ENCODE data around the gene ZNF460.

The ZNF460 gene

GRCh38 chr19:57280165-57280961 is at the start of gene ZNF460:
TSS of gene ZNF460 (plus strand) at chr19:57280485. CDS start at chr19:57280807, 322 bp downstream.
- peaks cover 10 to 34% of the 10 kb centered on the region in 2 donors for H3K36me3 ChIP-seq (ENCODE audit: control insufficient read depth in 1 of 2, insufficient read depth in 2 of 2, low read length in 2 of 2)
- peak within 1 kb of the TSS; percentile 76 to 91 for H3K4me3 ChIP-seq (ENCODE audit: low read depth in 1 of 2, low read length in 2 of 2)

GRCh38 chr19:57231686-57232085 is 48.6 kb upstream of the ZNF460 start:
- Histone ChIP-seq H3K4me3 (ENCODE audit: low read depth in 1 of 2, low read length in 2 of 2) (peak overlapping the region in 1 of 2 donors; percentile 54), H3K27me3 (ENCODE audit: low read depth, low read length) (no peaks in the 10 kb centered on the region), H3K36me3 (ENCODE audit: control insufficient read depth in 1 of 2, insufficient read depth in 2 of 2, low read length in 2 of 2) (no peaks in the 10 kb centered on the region), H3K9me3 (ENCODE audit: control insufficient read depth in 1 of 2, low read length in 2 of 2) (no peaks in the 10 kb centered on the region), H3K27ac (ENCODE audit: low read length) (no peak overlapping the region), H3K4me1 (ENCODE audit: control insufficient read depth in 1 of 2, insufficient read depth in 2 of 2, low read length in 2 of 2) (no peaks in the 10 kb centered on the region)

More at GRCh38 chr19:57280165-57280961, at the start of gene ZNF460:
- no peaks in the 10 kb centered on the region for H3K9me3 ChIP-seq (ENCODE audit: control insufficient read depth in 1 of 2, low read length in 2 of 2)
- peak within 1 kb of the TSS; percentile 100 for H3K27ac ChIP-seq (ENCODE audit: low read length)
- no peaks in the 10 kb centered on the region for H3K27me3 ChIP-seq (ENCODE audit: low read depth, low read length)
- H3K4me1 ChIP-seq (ENCODE audit: control insufficient read depth in 1 of 2, insufficient read depth in 2 of 2, low read length in 2 of 2), result peaks cover 9 to 21% of the 10 kb centered on the region in 2 donors

GRCh38 chr19:57233207-57233606 is 47.1 kb upstream of the ZNF460 start:
- Histone ChIP-seq H3K4me3 (ENCODE audit: low read depth in 1 of 2, low read length in 2 of 2) (no peak overlapping the region), H3K36me3 (ENCODE audit: control insufficient read depth in 1 of 2, insufficient read depth in 2 of 2, low read length in 2 of 2) (no peaks in the 10 kb centered on the region), H3K27ac (ENCODE audit: low read length) (no peak overlapping the region), H3K4me1 (ENCODE audit: control insufficient read depth in 1 of 2, insufficient read depth in 2 of 2, low read length in 2 of 2) (no peaks in the 10 kb centered on the region), H3K27me3 (ENCODE audit: low read depth, low read length) (no peaks in the 10 kb centered on the region), H3K9me3 (ENCODE audit: control insufficient read depth in 1 of 2, low read length in 2 of 2) (no peaks in the 10 kb centered on the region)

DNA sequence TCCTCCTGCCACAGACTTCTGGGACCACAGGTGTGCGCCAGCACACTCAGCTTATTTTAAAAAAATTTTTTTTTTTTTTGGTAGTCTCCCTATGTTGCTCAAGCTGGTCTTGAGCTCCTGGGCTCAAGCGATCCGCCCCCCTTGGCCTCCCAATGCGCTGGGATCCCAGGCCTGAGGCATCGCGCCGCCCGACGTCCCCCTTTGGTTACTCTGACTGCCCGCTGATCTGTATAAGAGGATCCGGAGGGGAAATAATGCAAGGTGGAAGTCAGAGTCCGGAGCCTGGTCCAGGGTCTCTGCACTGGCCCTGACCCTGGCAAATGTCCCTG is 40.3 kb upstream of the ZNF460 start:
- no peaks in the 10 kb centered on the region for H3K27me3 ChIP-seq (ENCODE audit: low read depth, low read length)
- peaks cover 14 to 20% of the 10 kb centered on the region in 2 donors for H3K4me1 ChIP-seq (ENCODE audit: control insufficient read depth in 1 of 2, insufficient read depth in 2 of 2, low read length in 2 of 2)
- no peaks in the 10 kb centered on the region for H3K9me3 ChIP-seq (ENCODE audit: control insufficient read depth in 1 of 2, low read length in 2 of 2)
- peaks cover 6 to 18% of the 10 kb centered on the region in 2 donors for H3K36me3 ChIP-seq (ENCODE audit: control insufficient read depth in 1 of 2, insufficient read depth in 2 of 2, low read length in 2 of 2)
- peak overlapping the region; percentile 86 to 99 for H3K4me3 ChIP-seq (ENCODE audit: low read depth in 1 of 2, low read length in 2 of 2)
- peak overlapping the region; percentile 95 for H3K27ac ChIP-seq (ENCODE audit: low read length)

DNA sequence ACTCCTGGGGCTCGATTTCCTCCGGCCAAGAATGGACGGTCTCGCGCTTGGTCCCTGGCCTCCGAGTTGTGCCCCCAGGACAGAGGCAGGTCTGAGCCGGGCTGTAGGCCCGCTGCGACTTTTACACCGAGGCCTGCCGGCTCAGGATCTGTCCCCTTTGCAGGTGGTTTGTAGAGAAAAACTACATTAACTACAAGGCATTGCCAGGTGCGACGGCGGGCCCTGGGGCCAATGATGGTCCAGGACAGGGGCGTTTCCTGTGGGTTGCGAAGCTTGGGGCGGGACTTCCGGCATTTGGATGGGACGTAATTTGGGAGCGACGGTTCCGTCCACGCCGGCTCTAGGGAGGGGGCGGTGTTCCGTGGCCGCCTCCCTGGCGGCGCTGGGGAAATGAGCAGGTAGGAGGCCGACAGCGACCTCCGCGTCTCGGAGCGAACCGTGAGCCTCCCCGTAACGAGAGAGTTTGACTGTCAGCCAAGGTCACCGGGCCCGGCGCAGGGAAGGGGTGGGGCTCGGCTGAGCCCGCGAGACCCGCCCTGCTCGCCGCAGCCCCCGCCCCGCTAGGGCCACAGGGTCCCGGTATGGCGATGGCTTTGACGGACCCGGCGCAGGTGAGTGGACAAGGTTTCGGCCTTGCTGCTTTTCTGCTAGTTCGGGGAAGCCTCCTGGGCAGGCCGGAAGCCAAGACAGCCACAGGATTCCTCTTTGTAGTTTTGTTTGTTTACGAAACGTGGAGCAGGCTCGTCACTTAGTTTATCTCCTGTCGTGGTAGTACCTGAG is 39.8 kb upstream of the ZNF460 start, which contains the start of gene ZNF805:
ZNF805 (plus strand) TSS at position 322 of the 780 bp plus-strand sequence; CDS start at position 582, 260 bp downstream.
- no peaks in the 10 kb centered on the region for H3K9me3 ChIP-seq (ENCODE audit: control insufficient read depth in 1 of 2, low read length in 2 of 2)
- H3K4me3 ChIP-seq (ENCODE audit: low read depth in 1 of 2, low read length in 2 of 2), result peak within 1 kb of the TSS; percentile 86 to 99
- H3K4me1 ChIP-seq (ENCODE audit: control insufficient read depth in 1 of 2, insufficient read depth in 2 of 2, low read length in 2 of 2), result peaks cover 14 to 20% of the 10 kb centered on the region in 2 donors
- peak within 1 kb of the TSS; percentile 95 for H3K27ac ChIP-seq (ENCODE audit: low read length)
- peaks cover 10 to 22% of the 10 kb centered on the region in 2 donors for H3K36me3 ChIP-seq (ENCODE audit: control insufficient read depth in 1 of 2, insufficient read depth in 2 of 2, low read length in 2 of 2)
- no peaks in the 10 kb centered on the region for H3K27me3 ChIP-seq (ENCODE audit: low read depth, low read length)

DNA sequence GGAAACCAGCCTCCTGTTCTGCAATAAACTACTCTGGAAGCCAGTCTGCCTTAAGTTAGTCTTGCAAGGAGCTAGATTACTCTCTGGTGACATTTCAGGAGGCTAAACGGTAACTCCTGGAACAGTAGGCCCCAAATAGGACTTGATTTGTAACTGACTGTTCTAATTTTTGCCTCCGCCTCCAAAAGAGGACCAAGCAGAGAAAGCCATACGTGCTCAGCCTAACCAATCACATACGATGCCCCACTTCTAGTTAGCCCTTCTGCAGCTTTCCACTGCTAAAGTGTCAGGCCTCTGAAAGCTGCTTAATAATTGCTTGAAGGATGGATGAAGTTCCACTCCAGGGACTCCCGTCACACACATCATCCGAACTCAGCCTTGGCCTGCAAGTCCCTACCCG is 39.1 kb upstream of the ZNF460 start:
- Histone ChIP-seq H3K27ac (ENCODE audit: low read length) (peak overlapping the region; percentile 95), H3K4me3 (ENCODE audit: low read depth in 1 of 2, low read length in 2 of 2) (peak overlapping the region; percentile 86 to 99), H3K9me3 (ENCODE audit: control insufficient read depth in 1 of 2, low read length in 2 of 2) (no peaks in the 10 kb centered on the region), H3K4me1 (ENCODE audit: control insufficient read depth in 1 of 2, insufficient read depth in 2 of 2, low read length in 2 of 2) (peaks cover 14 to 20% of the 10 kb centered on the region in 2 donors), H3K27me3 (ENCODE audit: low read depth, low read length) (no peaks in the 10 kb centered on the region), H3K36me3 (ENCODE audit: control insufficient read depth in 1 of 2, insufficient read depth in 2 of 2, low read length in 2 of 2) (peaks cover 10 to 29% of the 10 kb centered on the region in 2 donors)

DNA sequence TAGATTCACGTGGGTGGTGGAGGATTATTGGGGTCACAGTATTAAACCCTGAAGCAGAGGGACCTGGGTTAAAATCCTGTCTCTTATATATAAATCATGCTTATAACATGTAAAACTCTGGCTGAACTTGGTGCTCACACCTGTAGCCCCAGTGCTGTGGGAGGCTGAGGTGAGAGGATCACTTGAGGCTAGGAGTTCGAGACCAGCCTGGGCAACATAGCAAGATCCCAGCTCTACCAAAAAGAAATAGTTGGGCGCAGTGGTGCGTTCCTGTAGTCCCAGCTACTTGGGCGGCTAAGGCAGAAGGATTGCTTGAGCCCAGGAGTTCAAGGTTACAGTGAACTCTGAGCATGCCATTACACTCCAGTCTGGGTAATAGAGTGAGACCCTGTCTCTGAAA is 37.5 kb upstream of the ZNF460 start:
- no peak overlapping the region for H3K27ac ChIP-seq (ENCODE audit: low read length)
- no peak overlapping the region for H3K4me3 ChIP-seq (ENCODE audit: low read depth in 1 of 2, low read length in 2 of 2)
- peaks cover 14 to 20% of the 10 kb centered on the region in 2 donors for H3K4me1 ChIP-seq (ENCODE audit: control insufficient read depth in 1 of 2, insufficient read depth in 2 of 2, low read length in 2 of 2)
- no peaks in the 10 kb centered on the region for H3K27me3 ChIP-seq (ENCODE audit: low read depth, low read length)
- H3K9me3 ChIP-seq (ENCODE audit: control insufficient read depth in 1 of 2, low read length in 2 of 2), result no peaks in the 10 kb centered on the region
- H3K36me3 ChIP-seq (ENCODE audit: control insufficient read depth in 1 of 2, insufficient read depth in 2 of 2, low read length in 2 of 2), result peaks cover 18 to 46% of the 10 kb centered on the region in 2 donors

DNA sequence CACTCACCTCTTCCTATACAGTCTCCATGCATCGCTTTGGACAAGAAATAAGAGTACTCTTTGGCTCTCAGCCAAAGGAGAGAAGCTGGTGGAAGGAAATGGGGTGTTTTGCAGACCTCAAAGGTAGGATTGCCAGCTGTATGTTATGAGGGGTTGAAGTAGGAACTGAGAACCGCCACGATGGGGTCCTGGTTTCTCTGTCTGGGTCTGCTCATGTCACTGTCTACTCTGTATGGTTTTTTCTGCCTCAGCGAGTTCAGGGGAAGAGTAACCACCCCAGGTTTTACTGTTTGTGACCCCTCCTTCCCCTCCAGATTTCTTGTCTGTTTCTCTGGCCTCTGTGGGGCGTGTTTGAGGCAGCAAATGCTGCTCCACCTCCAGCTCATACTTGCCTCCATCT is 35.8 kb upstream of the ZNF460 start:
- Histone ChIP-seq H3K27ac (ENCODE audit: low read length) (no peak overlapping the region), H3K36me3 (ENCODE audit: control insufficient read depth in 1 of 2, insufficient read depth in 2 of 2, low read length in 2 of 2) (peaks cover 28 to 62% of the 10 kb centered on the region in 2 donors), H3K4me1 (ENCODE audit: control insufficient read depth in 1 of 2, insufficient read depth in 2 of 2, low read length in 2 of 2) (peaks cover 14 to 20% of the 10 kb centered on the region in 2 donors), H3K9me3 (ENCODE audit: control insufficient read depth in 1 of 2, low read length in 2 of 2) (no peaks in the 10 kb centered on the region), H3K27me3 (ENCODE audit: low read depth, low read length) (no peaks in the 10 kb centered on the region), H3K4me3 (ENCODE audit: low read depth in 1 of 2, low read length in 2 of 2) (no peak overlapping the region)

DNA sequence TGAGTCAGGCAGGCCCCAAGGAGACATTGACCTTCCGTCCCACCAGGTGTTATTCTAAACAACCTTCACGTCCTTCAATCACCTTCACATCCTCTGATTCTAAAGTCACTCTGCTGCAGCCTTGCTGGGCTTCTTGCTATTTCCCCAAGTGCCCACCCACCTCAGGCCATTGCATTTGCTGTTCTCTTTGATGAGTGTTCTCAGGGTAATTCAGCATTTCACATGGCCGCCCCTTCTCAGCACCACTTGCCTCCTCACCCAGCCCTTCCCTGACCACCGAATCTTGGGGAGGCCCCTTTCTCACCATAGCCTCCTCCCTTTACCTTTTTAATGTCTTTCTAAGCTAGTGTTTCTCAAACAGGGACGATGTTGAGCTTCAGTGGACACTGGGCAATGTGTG is 35.2 kb upstream of the ZNF460 start:
- H3K9me3 ChIP-seq (ENCODE audit: control insufficient read depth in 1 of 2, low read length in 2 of 2), result no peaks in the 10 kb centered on the region
- peaks cover 14 to 20% of the 10 kb centered on the region in 2 donors for H3K4me1 ChIP-seq (ENCODE audit: control insufficient read depth in 1 of 2, insufficient read depth in 2 of 2, low read length in 2 of 2)
- peaks cover 28 to 66% of the 10 kb centered on the region in 2 donors for H3K36me3 ChIP-seq (ENCODE audit: control insufficient read depth in 1 of 2, insufficient read depth in 2 of 2, low read length in 2 of 2)
- H3K4me3 ChIP-seq (ENCODE audit: low read depth in 1 of 2, low read length in 2 of 2), result no peak overlapping the region
- no peak overlapping the region for H3K27ac ChIP-seq (ENCODE audit: low read length)
- H3K27me3 ChIP-seq (ENCODE audit: low read depth, low read length), result no peaks in the 10 kb centered on the region

- no peak overlapping the region for H3K27ac ChIP-seq (ENCODE audit: low read length)
- H3K9me3 ChIP-seq (ENCODE audit: control insufficient read depth in 1 of 2, low read length in 2 of 2), result no peaks in the 10 kb centered on the region
- H3K4me3 ChIP-seq (ENCODE audit: low read depth in 1 of 2, low read length in 2 of 2), result no peak overlapping the region
- H3K36me3 ChIP-seq (ENCODE audit: control insufficient read depth in 1 of 2, insufficient read depth in 2 of 2, low read length in 2 of 2), result peaks cover 34 to 75% of the 10 kb centered on the region in 2 donors
- H3K27me3 ChIP-seq (ENCODE audit: low read depth, low read length), result no peaks in the 10 kb centered on the region
- H3K4me1 ChIP-seq (ENCODE audit: control insufficient read depth in 1 of 2, insufficient read depth in 2 of 2, low read length in 2 of 2), result peaks cover 14 to 20% of the 10 kb centered on the region in 2 donors
Measured at GRCh38 chr19:57245959-57246358, 34.3 kb upstream of the ZNF460 start.

DNA sequence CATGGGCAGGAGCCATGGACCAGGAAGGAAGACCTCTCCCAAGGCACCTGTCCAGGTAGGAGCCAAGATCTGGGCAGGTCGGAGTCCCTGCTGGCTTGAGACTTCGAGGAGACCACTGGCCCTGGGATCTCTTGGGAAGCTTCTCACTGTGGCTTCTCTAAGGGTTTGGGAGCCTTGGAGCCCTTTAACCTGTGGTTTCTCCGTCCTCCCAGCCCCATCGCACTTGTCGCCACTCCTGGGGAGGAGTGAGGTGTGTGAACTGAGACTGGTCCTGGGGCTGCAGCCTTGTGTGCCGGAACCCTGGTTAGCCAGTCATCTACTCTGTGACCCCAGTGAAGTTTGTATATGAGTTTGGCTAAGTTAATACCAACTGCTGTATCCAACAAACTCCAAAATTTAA is 31.6 kb upstream of the ZNF460 start:
- Histone ChIP-seq H3K4me1 (ENCODE audit: control insufficient read depth in 1 of 2, insufficient read depth in 2 of 2, low read length in 2 of 2) (no peaks in the 10 kb centered on the region), H3K27me3 (ENCODE audit: low read depth, low read length) (no peaks in the 10 kb centered on the region), H3K9me3 (ENCODE audit: control insufficient read depth in 1 of 2, low read length in 2 of 2) (peaks cover 0 to 6% of the 10 kb centered on the region in 2 donors), H3K36me3 (ENCODE audit: control insufficient read depth in 1 of 2, insufficient read depth in 2 of 2, low read length in 2 of 2) (peaks cover 55 to 97% of the 10 kb centered on the region in 2 donors), H3K4me3 (ENCODE audit: low read depth in 1 of 2, low read length in 2 of 2) (peak overlapping the region in 1 of 2 donors; percentile 20), H3K27ac (ENCODE audit: low read length) (no peak overlapping the region)
